HepG2 (cell line): ENCODE data around the gene CEP78. TPM values are rescaled to one million over a fixed set of nuclear protein-coding genes. Genes with fewer than 3 reads are reported as not detected.

ENCODE experiments used
- ATAC-seq: fragments of 200-7000 bp; cut with Tn5 transposase; 3 replicates; pipeline ENCODE4 v1.9.1; 2020; ENCODE audit warnings: mild to moderate bottlenecking, moderate library complexity
- BruUV-seq: library from RNA; stranded (reverse); fragments of 400-500 nt; replicated peaks from 2 replicates; lab custom pipeline; 2021; lab: Mats Ljungman, UMichigan
- CTCF ChIA-PET: fragments of 300-600 bp; formaldehyde crosslinking; extraction: SDS; loops from one replicate; lab custom pipeline; 2021; ENCODE audit warnings: low total read pairs, inconsistent platforms, low intra/inter-chr PET ratio; lab: Yijun Ruan, JAX
- POLR2A ChIA-PET: fragments of 350-600 bp; sonication (Branson Sonifier 250); formaldehyde crosslinking; loops from one replicate; lab custom pipeline; 2020; ENCODE audit warnings: antibody characterized with exemption, inconsistent platforms; lab: Yijun Ruan, JAX
- DNase-seq: peaks from one replicate; pipeline ENCODE4 v3.0.0-alpha.2; 2015; ENCODE audit warnings: low spot score
- FAIRE-seq: peaks from 3 replicates; lab custom pipeline; 2011; peaks lifted over from hg19 to GRCh38; lab: Jason Lieb, UNC
- H2AFZ ChIP-seq: one replicate; pipeline ENCODE4 v1.6.1; 2011; ENCODE audit warnings: low read length, inconsistent platforms
- H3K27ac ChIP-seq: fragments of 300-600 bp; 3 replicates; pipeline ENCODE4 v1.8.0; 2011; ENCODE audit warnings: mixed run types, mild to moderate bottlenecking, mixed read lengths, low read length, inconsistent platforms; ENCODE audit not compliant: insufficient read depth; ENCODE audit errors: extremely low read length
- H3K27me3 ChIP-seq, 2 experiments: fragments of 200-600 bp in 1 of 2; 2 replicates in 1 of 2; 3 replicates in 1 of 2; pipeline versions ENCODE4 v1.6.0 to v1.8.0; 2011; ENCODE audit warnings: low read length in 2 of 2, mild to moderate bottlenecking in 2 of 2, moderate library complexity in 2 of 2, inconsistent platforms in 1 of 2; ENCODE audit not compliant: insufficient read depth in 2 of 2, control insufficient read depth in 1 of 2
- H3K36me3 ChIP-seq, 2 experiments: fragments of 200-600 bp in 1 of 2; replicated peaks in 1 of 2; 2 replicates in 1 of 2; 3 replicates in 1 of 2; pipeline versions ENCODE4 v1.5.1 to v1.8.0; 2011; ENCODE audit warnings: low read length in 2 of 2, inconsistent platforms in 1 of 2; ENCODE audit not compliant: insufficient read depth in 2 of 2, control insufficient read depth in 1 of 2
- H3K4me1 ChIP-seq: 2 replicates; pipeline ENCODE4 v1.5.1; 2012; ENCODE audit warnings: low read length, inconsistent platforms; ENCODE audit not compliant: insufficient read depth
- H3K4me2 ChIP-seq: 2 replicates; pipeline ENCODE4 v1.6.0; 2011; ENCODE audit warnings: low read depth, low read length, inconsistent platforms
- H3K4me3 ChIP-seq, 3 experiments: fragments of 200-600 bp in 1 of 3; sonication (generic), shearing (Covaris generic) in 1 of 3; replicated peaks in 1 of 3; 2 replicates each; pipeline ENCODE4 v1.5.1; 2011 to 2016; ENCODE audit warnings: low read length in 3 of 3, inconsistent platforms in 2 of 3, low read depth in 2 of 3, mild to moderate bottlenecking in 2 of 3, control low read depth in 1 of 3, mixed read lengths in 1 of 3; ENCODE audit not compliant: insufficient read depth in 1 of 3
- H3K79me2 ChIP-seq: one replicate; pipeline ENCODE4 v1.6.1; 2011; ENCODE audit warnings: low read length, inconsistent platforms; ENCODE audit not compliant: insufficient read depth
- H3K9ac ChIP-seq: 2 replicates; pipeline ENCODE4 v1.6.0; 2011; ENCODE audit warnings: mild to moderate bottlenecking, low read depth, low read length, inconsistent platforms; ENCODE audit not compliant: insufficient read depth
- H3K9me3 ChIP-seq: 2 replicates; pipeline ENCODE4 v1.5.1; 2012; ENCODE audit warnings: mild to moderate bottlenecking, low read length
- H4K20me1 ChIP-seq: 2 replicates; pipeline ENCODE4 v1.6.0; 2011; ENCODE audit warnings: inconsistent platforms, mild to moderate bottlenecking, low read length, moderate library complexity; ENCODE audit not compliant: insufficient read depth
- ATRX ChIP-seq: sonication (generic); formaldehyde crosslinking; IDR thresholded peaks from 2 replicates; pipeline ENCODE4 v1.4.0; 2020; ENCODE audit warnings: missing genetic modification reagents, borderline replicate concordance
- BRCA1 ChIP-seq: sonication (generic); formaldehyde crosslinking; IDR thresholded peaks from 2 replicates; pipeline ENCODE4 v1.4.0; 2020; ENCODE audit warnings: missing genetic modification reagents
- CAMTA2 ChIP-seq: sonication (generic); formaldehyde crosslinking; IDR thresholded peaks from 2 replicates; pipeline ENCODE4 v1.4.0; 2020; ENCODE audit warnings: mild to moderate bottlenecking, missing genetic modification reagents, borderline replicate concordance
- MEIS2 ChIP-seq: sonication (generic); formaldehyde crosslinking; IDR thresholded peaks from 2 replicates; pipeline ENCODE4 v1.9.0; 2021; ENCODE audit warnings: mild to moderate bottlenecking, missing genetic modification reagents
- NCOA5 ChIP-seq: sonication (generic); formaldehyde crosslinking; IDR thresholded peaks from 2 replicates; pipeline ENCODE4 v1.4.0; 2020; ENCODE audit warnings: missing genetic modification reagents
- RARA ChIP-seq: IDR thresholded peaks from 2 replicates; pipeline ENCODE4 v1.6.1; 2016; ENCODE audit warnings: missing genetic modification reagents, missing compliant biosample characterization
- SMAD9 ChIP-seq: sonication (generic); formaldehyde crosslinking; IDR thresholded peaks from 2 replicates; pipeline ENCODE4 v1.5.1; 2020; ENCODE audit warnings: mild to moderate bottlenecking, missing genetic modification reagents
- ZNF350 ChIP-seq: sonication (generic); formaldehyde crosslinking; IDR thresholded peaks from 2 replicates; pipeline ENCODE4 v1.4.0; 2020; ENCODE audit warnings: mild to moderate bottlenecking, low read depth, missing genetic modification reagents, borderline replicate concordance
- ZNF773 ChIP-seq: sonication (generic); formaldehyde crosslinking; IDR thresholded peaks from 2 replicates; pipeline ENCODE4 v1.4.0; 2020; ENCODE audit warnings: missing genetic modification reagents, borderline replicate concordance
- WGBS: methylation state at CpG from one replicate; pipeline ENCODE4 v1.1.6; 2017; ENCODE audit warnings: low lambda C conversion rate; 5-methylcytosine and 5-hydroxymethylcytosine counted together
- in situ Hi-C: cut with HindIII; loops from 2 replicates; pipeline ENCODE4 v1.10.0; 2017; ENCODE audit warnings: low pct_unique_long_range_greater_than_20kb; ENCODE audit not compliant: extremely low pct_ligation_motif_present
- intact Hi-C: fragments of 100-400 bp; cut with micrococcal nuclease; formaldehyde crosslinking; loops from one replicate; pipeline ENCODE4 v1.10.0; 2022; ENCODE audit not compliant: unreplicated experiment
- polyA plus RNA-seq, 8 experiments: library from polyadenylated mRNA; depleted of rRNA in 3 of 8; stranded (reverse) in 7 of 8; unstranded in 1 of 8; fragments of >200 nt; fragmentation: Illumina TruSeq in 4 of 8; extraction: Trizol in 4 of 8; gene quantifications; 2 replicates each; pipeline versions ENCODE4 v1.2.1 to v1.2.3, GENCODE V29; 2011 to 2016; ENCODE audit warnings: low read depth in 4 of 8, missing spikeins in 1 of 8, mixed read lengths in 1 of 8; ENCODE audit not compliant: insufficient read depth in 1 of 8
- total RNA-seq, 5 experiments: library from RNA; depleted of rRNA; stranded (reverse); fragments of >200 nt; fragmentation: Illumina TruSeq; extraction: Trizol; gene quantifications; 2 replicates each; pipeline ENCODE4 v1.2.3, GENCODE V29; 2016; ENCODE audit warnings: low read depth in 1 of 5
- TF ChIP-seq, protein P1 (sequence below): sonication (generic); formaldehyde crosslinking; IDR thresholded peaks from 2 replicates; pipeline ENCODE4 v1.5.0; 2020; ENCODE audit warnings: mild to moderate bottlenecking, missing genetic modification reagents, borderline replicate concordance
- TF ChIP-seq, protein P2 (sequence below): sonication (generic); formaldehyde crosslinking; IDR thresholded peaks from 2 replicates; pipeline ENCODE4 v1.5.0; 2020; ENCODE audit warnings: missing genetic modification reagents
- TF ChIP-seq, protein P3 (sequence below): sonication (generic); formaldehyde crosslinking; IDR thresholded peaks from 2 replicates; pipeline ENCODE4 v1.5.0; 2020; ENCODE audit warnings: missing genetic modification reagents

The CEP78 gene
- total and polyA plus RNA-seq, 2 of the 13 experiments (the other 11 are each of a cell fraction or from before 2014, with no cell fraction given) = 5.1 to 30.8 TPM

DNA sequence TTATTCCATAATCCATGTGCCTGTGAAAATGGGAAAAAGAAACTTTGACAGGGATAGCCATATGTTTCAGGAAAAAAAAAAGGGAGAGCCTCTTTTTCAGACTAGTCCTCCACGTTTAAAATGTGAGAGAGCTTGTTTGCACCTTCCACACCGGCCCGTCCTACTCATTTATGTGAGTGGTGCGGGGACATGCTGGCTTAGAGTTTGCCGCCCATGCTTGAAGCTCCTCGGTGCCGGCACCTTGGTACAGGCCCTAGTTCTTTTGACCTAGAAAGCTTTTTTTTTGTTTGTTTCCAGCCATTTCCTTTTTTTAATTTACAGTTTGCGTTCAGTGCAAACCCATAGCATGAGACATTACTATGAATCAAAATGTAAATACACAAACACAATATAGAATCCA lies 88.8 kb downstream of the CEP78 start (continued):
- TF ChIP-seq, protein P1, sequence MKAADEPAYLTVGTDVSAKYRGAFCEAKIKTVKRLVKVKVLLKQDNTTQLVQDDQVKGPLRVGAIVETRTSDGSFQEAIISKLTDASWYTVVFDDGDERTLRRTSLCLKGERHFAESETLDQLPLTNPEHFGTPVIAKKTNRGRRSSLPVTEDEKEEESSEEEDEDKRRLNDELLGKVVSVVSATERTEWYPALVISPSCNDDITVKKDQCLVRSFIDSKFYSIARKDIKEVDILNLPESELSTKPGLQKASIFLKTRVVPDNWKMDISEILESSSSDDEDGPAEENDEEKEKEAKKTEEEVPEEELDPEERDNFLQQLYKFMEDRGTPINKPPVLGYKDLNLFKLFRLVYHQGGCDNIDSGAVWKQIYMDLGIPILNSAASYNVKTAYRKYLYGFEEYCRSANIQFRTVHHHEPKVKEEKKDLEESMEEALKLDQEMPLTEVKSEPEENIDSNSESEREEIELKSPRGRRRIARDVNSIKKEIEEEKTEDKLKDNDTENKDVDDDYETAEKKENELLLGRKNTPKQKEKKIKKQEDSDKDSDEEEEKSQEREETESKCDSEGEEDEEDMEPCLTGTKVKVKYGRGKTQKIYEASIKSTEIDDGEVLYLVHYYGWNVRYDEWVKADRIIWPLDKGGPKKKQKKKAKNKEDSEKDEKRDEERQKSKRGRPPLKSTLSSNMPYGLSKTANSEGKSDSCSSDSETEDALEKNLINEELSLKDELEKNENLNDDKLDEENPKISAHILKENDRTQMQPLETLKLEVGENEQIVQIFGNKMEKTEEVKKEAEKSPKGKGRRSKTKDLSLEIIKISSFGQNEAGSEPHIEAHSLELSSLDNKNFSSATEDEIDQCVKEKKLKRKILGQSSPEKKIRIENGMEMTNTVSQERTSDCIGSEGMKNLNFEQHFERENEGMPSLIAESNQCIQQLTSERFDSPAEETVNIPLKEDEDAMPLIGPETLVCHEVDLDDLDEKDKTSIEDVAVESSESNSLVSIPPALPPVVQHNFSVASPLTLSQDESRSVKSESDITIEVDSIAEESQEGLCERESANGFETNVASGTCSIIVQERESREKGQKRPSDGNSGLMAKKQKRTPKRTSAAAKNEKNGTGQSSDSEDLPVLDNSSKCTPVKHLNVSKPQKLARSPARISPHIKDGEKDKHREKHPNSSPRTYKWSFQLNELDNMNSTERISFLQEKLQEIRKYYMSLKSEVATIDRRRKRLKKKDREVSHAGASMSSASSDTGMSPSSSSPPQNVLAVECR (CRISPR knock-in tag) = no peak
- TF ChIP-seq MEIS2 = no peak

DNA sequence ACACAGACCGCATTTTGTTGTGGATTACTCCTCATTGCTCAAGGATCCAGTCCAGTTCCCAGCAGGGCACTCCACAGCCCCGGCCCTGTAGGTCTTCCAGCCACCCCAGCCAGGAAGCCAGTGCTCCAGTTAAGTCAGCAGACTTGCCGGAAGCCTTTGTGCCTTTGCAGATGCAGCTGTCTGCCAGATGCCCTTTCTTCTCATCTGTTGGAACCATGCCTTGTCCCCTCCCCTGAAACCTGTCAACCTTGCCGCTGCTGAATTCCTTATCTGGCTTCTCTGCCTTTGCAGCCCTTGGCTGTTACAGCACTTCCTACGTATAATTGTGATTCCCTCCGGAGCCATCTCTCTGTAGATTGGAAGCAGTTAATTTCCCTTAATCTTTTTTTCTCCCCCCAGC lies 89.5 kb downstream of the CEP78 start:
- H3K27ac ChIP-seq = no peak overlapping the region
- in situ Hi-C loops = no loop called here
- H2AFZ ChIP-seq = no peak overlapping the region
- WGBS = 96% methylated on average over 6 of the region's 6 CpGs
- ChIA-PET POLR2A (interaction anchor here (1.0 to 1.5 kb wide), 3 partner anchors 11 to 28 kb away, joined by 3 to 9 read pairs (median 6); partner anchors contain the start of gene PSAT1), CTCF (no interaction called here)
- no peak for FAIRE-seq
- peaks cover 8% of the 10 kb centered on the region for H4K20me1 ChIP-seq
- intact Hi-C loops = loop anchor here (5.0 kb wide), 2 partner anchors 48 to 63 kb away; no protein-coding TSS in a partner anchor
- no peak overlapping the region for H3K4me2 ChIP-seq
- no peaks in the 10 kb centered on the region for H3K27me3 ChIP-seq
- no peak; the same call in 2 of the 3 replicates for ATAC-seq
- H3K36me3 ChIP-seq = peaks cover 11 to 75% of the 10 kb centered on the region in 2 experiments
- BruUV-seq = no TSS peak
- DNase-seq = no peak
- H3K79me2 ChIP-seq = peaks cover 5% of the 10 kb centered on the region
- H3K9ac ChIP-seq = no peak overlapping the region
- H3K4me1 ChIP-seq = peaks cover 7% of the 10 kb centered on the region
- no peak overlapping the region for H3K4me3 ChIP-seq
- H3K9me3 ChIP-seq = no peaks in the 10 kb centered on the region
- TF ChIP-seq NCOA5 (CRISPR knock-in tag) (no peak), ZNF350 (no peak), RARA (CRISPR knock-in tag) (no peak), ATRX (CRISPR knock-in tag) (no peak), ZNF773 (CRISPR knock-in tag) (no peak), SMAD9 (CRISPR knock-in tag) (no peak), CAMTA2 (CRISPR knock-in tag) (no peak), BRCA1 (CRISPR knock-in tag) (no peak)
- TF ChIP-seq, protein P2, sequence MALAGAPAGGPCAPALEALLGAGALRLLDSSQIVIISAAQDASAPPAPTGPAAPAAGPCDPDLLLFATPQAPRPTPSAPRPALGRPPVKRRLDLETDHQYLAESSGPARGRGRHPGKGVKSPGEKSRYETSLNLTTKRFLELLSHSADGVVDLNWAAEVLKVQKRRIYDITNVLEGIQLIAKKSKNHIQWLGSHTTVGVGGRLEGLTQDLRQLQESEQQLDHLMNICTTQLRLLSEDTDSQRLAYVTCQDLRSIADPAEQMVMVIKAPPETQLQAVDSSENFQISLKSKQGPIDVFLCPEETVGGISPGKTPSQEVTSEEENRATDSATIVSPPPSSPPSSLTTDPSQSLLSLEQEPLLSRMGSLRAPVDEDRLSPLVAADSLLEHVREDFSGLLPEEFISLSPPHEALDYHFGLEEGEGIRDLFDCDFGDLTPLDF = no peak
- TF ChIP-seq, protein P3, sequence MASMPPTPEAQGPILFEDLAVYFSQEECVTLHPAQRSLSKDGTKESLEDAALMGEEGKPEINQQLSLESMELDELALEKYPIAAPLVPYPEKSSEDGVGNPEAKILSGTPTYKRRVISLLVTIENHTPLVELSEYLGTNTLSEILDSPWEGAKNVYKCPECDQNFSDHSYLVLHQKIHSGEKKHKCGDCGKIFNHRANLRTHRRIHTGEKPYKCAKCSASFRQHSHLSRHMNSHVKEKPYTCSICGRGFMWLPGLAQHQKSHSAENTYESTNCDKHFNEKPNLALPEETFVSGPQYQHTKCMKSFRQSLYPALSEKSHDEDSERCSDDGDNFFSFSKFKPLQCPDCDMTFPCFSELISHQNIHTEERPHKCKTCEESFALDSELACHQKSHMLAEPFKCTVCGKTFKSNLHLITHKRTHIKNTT (CRISPR knock-in tag) = no peak
